Mammary epithelial cell (primary cell): Measurements from ENCODE around the gene PLEKHA7.

Experiments used
- EZH2 ChIP-seq: IDR thresholded peaks from 2 replicates; pipeline ENCODE4 v1.6.1; 2012; ENCODE audit warnings: low read length, inconsistent platforms, borderline replicate concordance
- TF ChIP-seq, protein P1 (sequence below), 2 donors: IDR thresholded peaks in 1 of 2; conservative IDR thresholded peaks in 1 of 2; 2 replicates each; pipeline ENCODE4 v1.5.1; 2011 to 2012; ENCODE audit warnings: inconsistent platforms in 2 of 2, low read length in 2 of 2, mild to moderate bottlenecking in 2 of 2, control low read depth in 1 of 2, low read depth in 1 of 2; ENCODE audit not compliant: insufficient read depth in 1 of 2; ENCODE audit errors: extremely low read depth in 1 of 2

DNA sequence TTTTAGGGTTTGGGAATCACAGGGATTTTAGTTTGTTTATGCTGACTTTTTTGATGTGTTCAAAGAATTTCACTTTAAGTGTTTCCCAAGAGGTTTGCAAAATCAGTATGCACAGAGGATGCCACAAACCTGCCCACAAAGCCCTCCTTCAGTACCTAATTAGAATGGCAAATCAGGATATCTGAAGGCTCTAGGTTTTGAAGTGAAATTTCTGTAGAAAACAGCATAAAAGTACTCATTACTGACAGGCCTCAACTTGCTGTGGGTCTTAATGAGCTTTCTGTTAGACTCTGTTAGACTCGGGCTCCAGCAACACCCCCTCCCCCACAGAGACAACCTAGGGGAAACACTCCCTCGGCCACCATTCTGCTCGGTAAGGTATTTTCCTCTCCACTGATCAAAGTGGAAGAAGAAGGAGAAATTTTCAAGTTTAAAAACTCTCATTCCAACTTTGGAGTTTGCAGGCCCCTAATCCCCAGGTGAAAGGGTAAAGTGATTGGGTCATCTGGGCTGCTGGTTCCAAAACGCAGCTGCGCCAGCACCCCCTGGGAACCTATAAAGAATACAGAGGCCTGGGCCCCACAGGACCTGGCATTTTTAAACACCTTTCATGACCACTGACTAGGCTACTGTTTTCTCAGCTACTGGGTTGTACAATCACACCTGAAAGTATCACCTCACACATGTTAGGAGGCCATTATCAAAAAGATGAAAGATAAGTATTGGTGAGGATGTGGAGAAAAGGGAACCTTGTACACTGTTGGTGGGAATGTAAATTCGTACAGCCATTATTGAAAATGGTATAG is 67.5 kb downstream of the PLEKHA7 start:
- TF ChIP-seq, protein P1, sequence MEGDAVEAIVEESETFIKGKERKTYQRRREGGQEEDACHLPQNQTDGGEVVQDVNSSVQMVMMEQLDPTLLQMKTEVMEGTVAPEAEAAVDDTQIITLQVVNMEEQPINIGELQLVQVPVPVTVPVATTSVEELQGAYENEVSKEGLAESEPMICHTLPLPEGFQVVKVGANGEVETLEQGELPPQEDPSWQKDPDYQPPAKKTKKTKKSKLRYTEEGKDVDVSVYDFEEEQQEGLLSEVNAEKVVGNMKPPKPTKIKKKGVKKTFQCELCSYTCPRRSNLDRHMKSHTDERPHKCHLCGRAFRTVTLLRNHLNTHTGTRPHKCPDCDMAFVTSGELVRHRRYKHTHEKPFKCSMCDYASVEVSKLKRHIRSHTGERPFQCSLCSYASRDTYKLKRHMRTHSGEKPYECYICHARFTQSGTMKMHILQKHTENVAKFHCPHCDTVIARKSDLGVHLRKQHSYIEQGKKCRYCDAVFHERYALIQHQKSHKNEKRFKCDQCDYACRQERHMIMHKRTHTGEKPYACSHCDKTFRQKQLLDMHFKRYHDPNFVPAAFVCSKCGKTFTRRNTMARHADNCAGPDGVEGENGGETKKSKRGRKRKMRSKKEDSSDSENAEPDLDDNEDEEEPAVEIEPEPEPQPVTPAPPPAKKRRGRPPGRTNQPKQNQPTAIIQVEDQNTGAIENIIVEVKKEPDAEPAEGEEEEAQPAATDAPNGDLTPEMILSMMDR (conservative IDR thresholded peaks at IDR 0.05 in 1 of 2, IDR thresholded peaks at IDR 0.05 in 1 of 2; ENCODE audit: extremely low read depth in 1 of 2, insufficient read depth in 1 of 2, low read depth in 1 of 2, low read length in 2 of 2), result no peak
- no peak for TF ChIP-seq EZH2
